Right ventricle myocardium superior (tissue), 1 donor: ENCODE results near the gene RBP4. TPM values are rescaled to one million over a fixed set of nuclear protein-coding genes. Genes with fewer than 3 reads are reported as not detected.
"Not testable (repeated sequence)": the region's sequence is repeated elsewhere in the genome, so short reads cannot be mapped to it uniquely, and the experiment has no call there.

ENCODE experiments used
- ATAC-seq: fragments of 200-7000 bp; cut with Tn5 transposase; one replicate; pipeline ENCODE4 v1.9.1; 2020; ENCODE audit warnings: mild to moderate bottlenecking; ENCODE audit not compliant: poor library complexity
- DNase-seq: peaks from one replicate; pipeline ENCODE4 v3.0.0-alpha.2; 2020
- intact Hi-C: fragments of 100-400 bp; cut with DNase I; formaldehyde crosslinking; loops from one replicate; pipeline ENCODE4 v1.11.2; 2022
- total RNA-seq: library from RNA; stranded (reverse); fragmentation: NEBNext Ultra II Directional; extraction: Animal tissue kit (Norgen Biotek cat#: 25700); gene quantifications from one replicate; pipeline ENCODE4 v1.2.1, GENCODE V29; 2021
- donor health status: DM: no; HTN: yes; CAD: no; lungs with severe emphysema.

The RBP4 gene
- total RNA-seq, 1 donor from 2014 or later: 4.9 TPM

- ATAC-seq: peak; percentile 76
- DNase-seq: peak; percentile 67
- intact Hi-C loops: no loop called here
These were observed 27.8 kb downstream of the RBP4 start for GRCh38 chr10:93573051-93573909.

- intact Hi-C loops: no loop called here
- DNase-seq (no peak), ATAC-seq (no peak)
These were observed 28.4 kb downstream of the RBP4 start for GRCh38 chr10:93572606-93573005.

DNA sequence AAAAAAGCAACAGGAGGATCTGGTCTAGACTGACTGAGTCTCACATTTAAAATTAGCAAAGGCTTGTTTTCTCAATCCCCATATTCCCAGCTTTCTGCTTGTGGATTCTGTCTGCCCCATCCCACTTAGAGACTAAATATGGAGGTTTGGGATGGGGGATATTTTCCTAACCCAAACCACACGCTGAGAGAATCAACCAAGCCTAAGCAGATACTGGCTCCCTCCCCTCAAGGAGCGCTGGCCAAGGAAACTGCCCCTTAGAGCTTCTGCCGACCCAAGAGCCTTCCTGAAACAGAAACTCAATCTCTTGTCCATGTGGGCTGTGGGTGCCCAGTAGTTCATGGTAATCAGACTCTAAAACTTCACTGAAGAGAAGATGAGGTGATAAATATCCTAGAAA is 30.7 kb downstream of the RBP4 start:
- DNase-seq (no peak), ATAC-seq (no peak)
- intact Hi-C loops: no loop called here

- intact Hi-C loops: no loop called here
- DNase-seq (no peak), ATAC-seq (no peak)
These were observed 33.0 kb downstream of the RBP4 start for GRCh38 chr10:93568105-93568390.

- intact Hi-C loops: no loop called here
- DNase-seq (no peak), ATAC-seq (no peak)
These were observed 33.5 kb downstream of the RBP4 start for GRCh38 chr10:93567277-93568104.

- intact Hi-C loops: no loop called here
- DNase-seq (peak; percentile 78), ATAC-seq (peak; percentile 84)
These were observed 34.4 kb downstream of the RBP4 start, which contains the start of gene FFAR4 for GRCh38 chr10:93566435-93567276. TSS of gene FFAR4 (plus strand) at chr10:93566665. CDS start at chr10:93566721, 56 bp downstream.

DNA sequence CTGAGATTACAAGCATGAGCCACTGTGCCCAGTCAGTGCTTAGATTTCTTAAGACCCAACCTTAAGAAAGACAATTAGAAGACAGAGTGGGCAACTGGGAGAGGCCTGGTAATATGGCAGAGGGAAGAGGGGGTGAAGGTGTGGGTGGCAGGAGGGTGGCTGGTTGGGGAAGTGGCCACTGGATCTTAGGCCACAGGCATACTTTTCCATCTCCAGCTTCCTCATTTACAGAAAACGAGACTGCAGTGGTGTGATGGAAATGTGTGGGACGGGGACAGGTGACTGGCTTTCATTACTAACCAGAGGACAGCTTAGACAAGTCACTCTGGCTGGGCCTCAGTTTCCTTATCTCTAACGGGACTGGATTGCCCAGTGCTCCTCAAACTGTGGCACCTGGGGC is 35.6 kb downstream of the RBP4 start:
- intact Hi-C loops: no loop called here
- ATAC-seq (no peak), DNase-seq (no peak)

DNA sequence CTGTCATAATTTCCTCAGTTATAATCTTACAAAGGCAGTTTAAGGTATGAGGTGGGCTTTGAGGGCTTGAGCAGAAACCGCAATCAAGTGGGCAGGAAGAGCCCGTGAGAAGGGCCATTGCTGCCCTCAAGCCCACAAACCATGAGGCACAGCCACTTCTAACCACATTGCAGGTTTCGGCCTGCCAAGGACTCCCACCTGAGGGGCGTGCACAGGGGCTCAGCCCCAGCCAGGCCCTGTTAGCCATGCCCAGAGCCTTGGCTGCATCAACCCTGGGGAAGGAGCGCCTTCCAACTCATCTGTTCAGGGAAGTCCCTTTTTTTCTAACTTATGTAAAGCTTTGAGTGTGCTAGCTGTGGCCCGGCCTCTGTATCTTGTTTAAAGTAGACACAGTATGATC is 40.5 kb downstream of the RBP4 start:
- intact Hi-C loops: no loop called here
- DNase-seq: no peak
- no peak for ATAC-seq

GRCh38 chr10:93559490-93559889 is 41.5 kb downstream of the RBP4 start:
- DNase-seq (no peak), ATAC-seq (no peak)
- intact Hi-C loops: loop anchor here (10.0 kb wide), 1 partner anchor 125 kb away; no protein-coding TSS in a partner anchor

DNA sequence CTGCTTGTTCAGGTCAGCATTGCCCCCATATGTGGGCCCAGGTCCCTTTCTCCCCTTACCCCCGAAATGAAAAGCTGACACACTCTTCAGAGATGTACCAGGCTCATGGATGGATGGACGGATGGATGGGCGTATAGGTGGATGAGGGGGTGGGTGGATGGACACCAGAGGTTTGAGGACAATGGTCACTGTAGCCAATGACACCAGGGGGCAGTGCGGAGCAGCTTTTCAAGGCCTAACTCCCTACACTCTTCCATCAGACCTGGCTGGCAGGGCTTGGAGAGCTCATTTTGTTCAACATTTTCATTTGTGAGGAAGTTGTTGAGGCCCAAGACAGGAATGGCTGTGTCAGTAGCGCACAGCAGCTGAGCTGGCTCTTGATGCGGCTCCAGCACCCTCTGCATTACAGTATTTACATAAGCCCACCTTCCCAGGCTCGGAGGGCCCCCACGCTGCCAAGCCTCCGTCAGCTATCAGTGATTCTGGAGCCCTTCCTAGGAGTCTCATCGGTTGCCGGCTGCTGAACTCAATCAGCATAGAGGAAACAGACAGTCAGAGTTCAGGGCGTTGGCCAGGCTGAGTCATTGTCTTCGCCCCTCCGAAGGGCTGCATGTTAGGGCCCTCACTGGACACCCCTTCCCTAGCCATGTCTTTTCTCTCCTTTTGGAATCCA is 46.1 kb downstream of the RBP4 start:
- peak; percentile 82 for DNase-seq
- intact Hi-C loops: loop anchor here (10.0 kb wide), 1 partner anchor 130 kb away; no protein-coding TSS in a partner anchor
- ATAC-seq: peak; percentile 93

DNA sequence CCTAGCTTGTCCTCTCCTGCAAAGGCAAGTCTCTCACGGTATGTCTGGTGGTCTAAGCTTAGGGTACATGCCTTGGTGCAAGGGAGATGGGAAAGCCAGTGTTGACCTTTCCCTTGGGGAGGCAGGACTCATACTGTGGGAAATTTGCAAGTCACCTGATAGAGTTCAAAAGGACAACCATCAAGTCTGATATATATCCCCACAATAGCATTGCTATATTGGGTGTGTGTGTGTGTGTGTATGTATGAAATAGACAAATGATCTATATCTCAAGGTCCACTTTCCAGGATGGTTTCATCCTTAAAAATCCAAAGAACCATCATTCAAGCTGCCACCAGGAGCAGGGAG is 46.7 kb downstream of the RBP4 start:
- intact Hi-C loops: loop anchor here (10.0 kb wide), 1 partner anchor 131 kb away; no protein-coding TSS in a partner anchor
- ATAC-seq (no peak), DNase-seq (no peak)

DNA sequence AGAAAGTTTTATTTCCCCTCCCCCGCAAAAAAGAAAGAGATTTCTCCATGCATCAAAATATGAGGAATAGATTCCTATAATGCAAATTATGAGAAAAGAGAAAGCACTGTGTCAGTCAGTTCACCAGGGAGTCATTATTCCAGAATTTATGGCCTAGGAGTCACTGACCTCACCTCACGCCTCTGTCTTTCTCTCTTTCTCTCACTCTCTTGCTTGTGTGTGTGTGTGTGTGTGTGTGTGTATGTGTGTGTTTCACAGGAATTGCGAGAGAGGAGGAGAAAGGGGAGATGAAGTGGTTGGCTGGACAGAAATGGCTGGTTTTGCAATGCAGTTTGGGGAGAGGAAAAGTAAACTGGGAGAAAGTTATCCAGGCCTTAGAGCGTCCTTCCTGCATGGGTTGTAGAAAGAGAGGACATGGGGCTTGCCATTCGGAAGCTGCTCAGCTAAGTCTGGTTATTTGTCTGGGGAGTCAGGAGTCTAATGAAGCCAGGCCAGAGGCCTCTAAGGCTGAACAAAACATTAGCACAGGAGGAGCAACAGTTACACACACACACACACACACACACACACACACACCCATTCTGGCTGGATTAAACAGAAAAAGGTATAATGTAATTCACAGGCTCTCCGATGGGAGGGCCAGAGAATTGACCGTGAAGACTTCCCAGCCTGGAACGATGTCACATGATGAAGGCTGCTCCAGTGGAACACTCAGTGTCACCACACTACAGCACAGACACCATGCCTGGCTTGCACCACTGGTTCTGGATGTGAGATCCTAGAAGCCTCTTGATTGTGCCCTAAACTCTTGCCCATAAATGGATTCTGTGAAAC is 47.3 kb downstream of the RBP4 start:
- ATAC-seq: no peak
- intact Hi-C loops: loop anchor here (10.0 kb wide), 1 partner anchor 131 kb away; no protein-coding TSS in a partner anchor
- DNase-seq: no peak

- intact Hi-C loops: loop anchor here (10.0 kb wide), 1 partner anchor 132 kb away; no protein-coding TSS in a partner anchor
- DNase-seq (no peak), ATAC-seq (no peak)
These were observed 48.3 kb downstream of the RBP4 start for GRCh38 chr10:93552780-93553179.

DNA sequence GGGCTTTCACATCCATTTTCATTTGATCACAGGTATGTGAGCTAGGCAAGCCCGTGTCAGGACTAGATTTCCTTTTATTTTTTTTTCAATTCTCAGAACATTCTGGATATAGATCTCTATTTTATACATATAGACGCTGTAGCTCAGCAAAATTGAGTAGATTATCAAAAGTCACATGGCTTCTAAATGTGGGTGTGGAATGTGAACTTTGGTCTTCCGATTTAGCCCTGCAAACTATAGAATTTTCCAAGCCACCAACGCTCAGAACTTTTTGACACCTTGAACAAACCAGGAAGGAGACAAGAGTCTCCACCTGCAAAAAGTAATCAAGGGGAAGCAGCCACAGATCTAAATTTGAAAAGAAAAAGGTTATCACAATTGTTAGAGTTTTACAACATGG is 50.4 kb downstream of the RBP4 start:
- intact Hi-C loops: loop anchor here (10.0 kb wide), 1 partner anchor 134 kb away; no protein-coding TSS in a partner anchor
- ATAC-seq: no peak

GRCh38 chr10:93548376-93549071 is 52.5 kb downstream of the RBP4 start:
- no peak for DNase-seq
- intact Hi-C loops: no loop called here
- no peak for ATAC-seq

More for the DNA sequence above, 50.4 kb downstream of the RBP4 start:
- no peak for DNase-seq

- intact Hi-C loops: no loop called here
- ATAC-seq: no peak
- no peak for DNase-seq
These were observed 53.5 kb downstream of the RBP4 start for GRCh38 chr10:93547522-93547921.

GRCh38 chr10:93546995-93547394 is 54.0 kb downstream of the RBP4 start:
- DNase-seq, intact Hi-C loops, ATAC-seq: not testable (repeated sequence)
